NCI-H82 treated with DMSO at 0.1 percent for 48 hours (cell line): ENCODE data around the gene PDXK.

Experiments
- DNase-seq: peaks from one replicate; lab custom pipeline; 2025; ENCODE audit not compliant: unreplicated experiment; lab: John Stamatoyannopoulos, UW

Gene PDXK

GRCh38 chr21:43723648-43724047, 4.7 kb downstream of the PDXK start:
- DNase-seq: no peak

- no peak for DNase-seq
Observed at GRCh38 chr21:43726686-43727518, 8.0 kb downstream of the PDXK start.

GRCh38 chr21:43727519-43728153, 8.7 kb downstream of the PDXK start:
- peak; percentile 9 for DNase-seq

GRCh38 chr21:43728154-43728466, 9.2 kb downstream of the PDXK start:
- DNase-seq: no peak

GRCh38 chr21:43728467-43729390, 9.8 kb downstream of the PDXK start:
- DNase-seq: peak; percentile 76

- no peak for DNase-seq
Observed at GRCh38 chr21:43731476-43731875, 12.5 kb downstream of the PDXK start.

- DNase-seq: no peak
Observed at GRCh38 chr21:43731891-43732711, 13.2 kb downstream of the PDXK start.

GRCh38 chr21:43733060-43733459, 14.1 kb downstream of the PDXK start:
- DNase-seq: no peak

GRCh38 chr21:43733529-43734071, 14.7 kb downstream of the PDXK start:
- no peak for DNase-seq

- no peak for DNase-seq
Observed at GRCh38 chr21:43734131-43734927, 15.4 kb downstream of the PDXK start.

- no peak for DNase-seq
Observed at GRCh38 chr21:43734928-43735229, 15.9 kb downstream of the PDXK start.

GRCh38 chr21:43735236-43736091, 16.5 kb downstream of the PDXK start:
- no peak for DNase-seq

- no peak for DNase-seq
Observed at GRCh38 chr21:43736224-43736883, 17.4 kb downstream of the PDXK start.

GRCh38 chr21:43737158-43737950, 18.4 kb downstream of the PDXK start:
- no peak for DNase-seq

GRCh38 chr21:43739621-43740435, 20.9 kb downstream of the PDXK start:
- no peak for DNase-seq

- DNase-seq: peak; percentile 4
Observed at GRCh38 chr21:43740497-43741156, 21.7 kb downstream of the PDXK start.
